Renal pelvis (tissue), 4 donors: ENCODE measurements around the gene LRRC8D. TPM values are rescaled to one million over a fixed set of nuclear protein-coding genes. Genes with fewer than 3 reads are reported as not detected.

Experiments
- DNase-seq: peaks from one replicate; pipeline ENCODE4 v3.0.0-alpha.2; 2013
- polyA plus RNA-seq, 3 donors: library from polyadenylated mRNA; unstranded; fragments of 120-200 nt; gene quantifications; one replicate each; pipeline ENCODE4 v1.2.1, GENCODE V29; 2013; ENCODE audit not compliant: insufficient read length in 3 of 3

The LRRC8D gene
- polyA plus RNA-seq, 3 donors = 33.8 to 41.8 (median 34.1) TPM

- DNase-seq = no peak
These were observed 44.9 kb downstream of the LRRC8D start for GRCh38 chr1:89865498-89866382.

- DNase-seq = no peak
These were observed 45.7 kb downstream of the LRRC8D start for GRCh38 chr1:89866568-89866967.

GRCh38 chr1:89870998-89871397, 50.2 kb downstream of the LRRC8D start:
- DNase-seq = no peak

GRCh38 chr1:89871768-89872473, 51.1 kb downstream of the LRRC8D start:
- no peak for DNase-seq

GRCh38 chr1:89872567-89872966, 51.7 kb downstream of the LRRC8D start:
- DNase-seq = no peak

- no peak for DNase-seq
These were observed 52.5 kb downstream of the LRRC8D start for GRCh38 chr1:89873288-89873687.

- DNase-seq = peak; percentile 87
These were observed 52.9 kb downstream of the LRRC8D start for GRCh38 chr1:89873770-89874169.

- DNase-seq = no peak
These were observed 55.6 kb downstream of the LRRC8D start for GRCh38 chr1:89876463-89876862.

GRCh38 chr1:89877756-89878155, 56.9 kb downstream of the LRRC8D start:
- DNase-seq = no peak

- no peak for DNase-seq
These were observed 57.4 kb downstream of the LRRC8D start for GRCh38 chr1:89878256-89878655.

- no peak for DNase-seq
These were observed 59.8 kb downstream of the LRRC8D start for GRCh38 chr1:89880679-89881078.

GRCh38 chr1:89881415-89882058, 60.7 kb downstream of the LRRC8D start:
- DNase-seq = no peak

- no peak for DNase-seq
These were observed 61.7 kb downstream of the LRRC8D start for GRCh38 chr1:89882348-89883029.

- no peak for DNase-seq
These were observed 62.2 kb downstream of the LRRC8D start for GRCh38 chr1:89883030-89883379.

GRCh38 chr1:89884718-89885596, 64.1 kb downstream of the LRRC8D start:
- no peak for DNase-seq

GRCh38 chr1:89887270-89887669, 66.4 kb downstream of the LRRC8D start:
- no peak for DNase-seq

- no peak for DNase-seq
These were observed 66.9 kb downstream of the LRRC8D start for GRCh38 chr1:89887713-89888112.

- no peak for DNase-seq
These were observed 67.9 kb downstream of the LRRC8D start for GRCh38 chr1:89888480-89889322.

GRCh38 chr1:89889323-89889615, 68.4 kb downstream of the LRRC8D start:
- DNase-seq = no peak

GRCh38 chr1:89890085-89890752, 69.4 kb downstream of the LRRC8D start:
- no peak for DNase-seq
